ENCODE measurements around the gene SLC9A3. TPM values are rescaled to one million over a fixed set of nuclear protein-coding genes. Genes with fewer than 3 reads are reported as not detected.

SLC9A3 gene
- total RNA-seq, 1 donor from 2014 or later = 3.9 TPM

GRCh38 chr5:500491-500890, 23.8 kb downstream of the SLC9A3 start:
- TF ChIP-seq POLR2A (IDR thresholded peaks at IDR 0.05) (no peak), POLR2AphosphoS5 (IDR thresholded peaks at IDR 0.05; ENCODE audit: insufficient read depth in 1 of 2, low read depth in 1 of 2) (no peak), CTCF (IDR thresholded peaks at IDR 0.05) (no peak)
- Histone ChIP-seq H3K27ac (no peak overlapping the region), H3K9me3 (no peaks in the 10 kb centered on the region), H3K4me1 (peaks cover 11% of the 10 kb centered on the region), H3K4me3 (no peak overlapping the region), H3K36me3 (no peaks in the 10 kb centered on the region), H3K27me3 (no peaks in the 10 kb centered on the region)
- no peak for DNase-seq (ENCODE audit: extremely low spot score in 2 of 2)
- intact Hi-C loops (cut with DNase I) = no loop called here

DNA sequence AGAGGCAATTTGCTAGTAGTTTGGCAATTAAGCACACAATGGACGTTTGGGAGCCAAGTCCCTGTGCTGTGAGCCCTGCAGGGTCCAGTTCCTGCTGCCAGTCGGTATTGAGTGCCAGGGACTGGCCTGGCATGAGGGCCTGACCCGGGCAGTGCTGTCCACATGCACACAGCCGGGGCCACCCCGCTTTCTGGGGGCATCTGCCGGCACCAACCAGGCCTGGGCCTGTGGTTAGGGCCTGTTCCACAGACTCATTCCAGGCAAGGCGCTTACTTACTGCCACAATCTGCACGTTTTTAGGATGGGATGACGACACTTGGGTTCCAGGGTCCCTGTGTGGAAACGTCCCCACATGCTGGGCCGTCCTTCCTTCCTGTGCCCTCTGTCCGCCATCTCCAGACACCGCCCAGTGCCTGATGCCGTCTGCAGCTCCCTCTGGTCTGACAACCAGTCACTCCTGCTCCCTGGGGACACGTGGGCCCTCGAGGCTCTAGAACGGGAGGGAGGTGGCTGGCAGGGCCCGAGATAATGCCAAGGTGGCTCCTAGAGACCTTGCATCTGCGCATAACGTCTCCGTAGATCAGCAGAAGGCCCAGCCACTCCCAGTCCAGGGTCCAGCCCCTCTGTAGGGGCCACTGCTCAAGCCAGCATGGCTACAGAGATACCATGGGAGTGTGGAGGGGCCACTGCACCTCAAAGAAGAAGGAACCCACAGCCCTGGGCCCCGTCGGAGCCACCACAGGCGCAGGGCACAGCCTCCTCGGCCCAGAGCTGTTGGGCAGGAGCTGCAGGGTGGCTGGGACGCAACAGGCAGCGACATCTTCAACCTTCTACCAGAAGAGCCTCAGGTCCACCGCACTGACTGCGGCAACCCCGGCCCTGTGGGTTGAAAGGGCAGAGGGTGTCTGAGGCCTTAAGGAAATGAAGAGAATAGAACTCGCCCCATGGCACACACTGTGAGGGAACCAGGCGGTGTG, 24.7 kb downstream of the SLC9A3 start:
- no peaks in the 10 kb centered on the region for H3K9me3 ChIP-seq
- peaks cover 11% of the 10 kb centered on the region for H3K4me1 ChIP-seq
- TF ChIP-seq POLR2A (IDR thresholded peaks at IDR 0.05) = no peak
- no peak for TF ChIP-seq CTCF (IDR thresholded peaks at IDR 0.05)
- no peak for TF ChIP-seq POLR2AphosphoS5 (IDR thresholded peaks at IDR 0.05; ENCODE audit: insufficient read depth in 1 of 2, low read depth in 1 of 2)
- no peak overlapping the region for H3K4me3 ChIP-seq
- no peaks in the 10 kb centered on the region for H3K36me3 ChIP-seq
- H3K27ac ChIP-seq = no peak overlapping the region
- intact Hi-C loops (cut with DNase I) = no loop called here
- no peaks in the 10 kb centered on the region for H3K27me3 ChIP-seq
- DNase-seq (ENCODE audit: extremely low spot score in 2 of 2) = no peak

DNA sequence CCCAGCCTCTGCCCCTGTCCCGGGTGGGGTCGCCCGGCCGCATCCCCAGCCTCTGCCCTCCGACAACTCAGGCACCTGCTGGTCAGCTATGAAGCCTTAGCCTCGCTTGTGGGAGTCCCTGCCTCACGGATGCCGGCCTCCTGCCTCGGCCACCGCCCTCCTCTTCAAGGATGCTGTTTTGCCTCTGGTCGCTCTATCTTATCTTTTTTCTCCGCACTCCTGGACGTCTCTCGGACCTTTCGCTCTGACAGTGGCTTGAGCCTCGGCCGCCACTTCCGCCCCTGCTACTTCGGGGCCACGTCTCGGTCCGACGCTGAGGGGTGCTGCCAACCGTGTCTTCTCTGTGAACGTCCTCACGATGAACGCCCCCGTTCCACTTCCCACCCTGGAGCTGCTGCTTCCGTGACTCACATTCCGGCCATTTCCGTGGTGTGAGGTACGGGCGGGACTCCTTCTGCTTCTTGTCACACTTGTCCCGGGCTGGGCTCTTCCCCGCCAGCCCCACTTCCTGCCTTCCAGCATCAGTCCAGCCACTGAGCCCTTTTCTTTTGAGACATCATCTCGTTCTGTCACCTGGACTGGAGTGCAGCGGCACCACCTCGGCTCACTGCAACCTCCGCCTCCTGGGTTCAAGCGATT, 26.3 kb downstream of the SLC9A3 start:
- Histone ChIP-seq H3K27me3 (no peaks in the 10 kb centered on the region), H3K4me1 (peaks cover 11% of the 10 kb centered on the region), H3K27ac (no peak overlapping the region), H3K9me3 (no peaks in the 10 kb centered on the region), H3K4me3 (no peak overlapping the region), H3K36me3 (no peaks in the 10 kb centered on the region)
- DNase-seq (ENCODE audit: extremely low spot score in 2 of 2) = no peak
- TF ChIP-seq CTCF (IDR thresholded peaks at IDR 0.05) (no peak), POLR2A (IDR thresholded peaks at IDR 0.05) (no peak)
- intact Hi-C loops (cut with DNase I) = no loop called here

DNA sequence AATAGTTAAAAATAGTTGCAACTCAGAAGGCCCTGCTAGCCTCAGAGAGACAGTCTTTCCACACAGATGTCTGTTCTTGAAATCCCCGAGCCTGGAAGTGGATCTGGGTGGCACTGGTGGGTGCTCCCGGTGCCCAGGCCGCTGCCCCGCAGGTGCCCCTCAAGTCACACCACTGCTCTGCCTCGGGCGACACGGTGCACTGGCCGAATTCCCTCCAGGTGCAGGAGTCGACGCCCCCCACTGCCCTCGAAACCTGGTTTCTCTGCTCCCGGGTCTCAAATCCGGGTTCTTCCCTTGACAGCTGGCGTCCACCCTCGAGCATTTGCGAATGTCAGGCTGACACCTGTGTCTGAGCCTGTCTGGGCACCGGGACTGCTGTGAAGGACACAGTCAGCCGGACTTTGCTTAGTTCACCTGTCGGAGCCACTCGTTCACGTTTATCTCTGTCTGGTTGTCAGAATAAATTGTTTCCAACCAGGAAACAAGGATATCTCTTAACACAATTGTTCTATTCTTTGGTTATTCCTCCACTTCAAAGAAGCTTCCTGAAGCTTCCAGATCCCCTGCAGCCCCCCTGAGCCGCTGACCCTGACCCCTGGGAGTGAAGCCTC, 27.1 kb downstream of the SLC9A3 start:
- Histone ChIP-seq H3K27me3 (no peaks in the 10 kb centered on the region), H3K4me3 (no peak overlapping the region), H3K36me3 (no peaks in the 10 kb centered on the region), H3K9me3 (no peaks in the 10 kb centered on the region), H3K4me1 (peaks cover 11% of the 10 kb centered on the region), H3K27ac (no peak overlapping the region)
- TF ChIP-seq CTCF (IDR thresholded peaks at IDR 0.05) (no peak), POLR2AphosphoS5 (IDR thresholded peaks at IDR 0.05; ENCODE audit: insufficient read depth in 1 of 2, low read depth in 1 of 2) (no peak), POLR2A (IDR thresholded peaks at IDR 0.05) (no peak)
- no peak for DNase-seq (ENCODE audit: extremely low spot score in 2 of 2)
- intact Hi-C loops (cut with DNase I) = no loop called here
